ENCODE measurements around the gene HOXB9. TPM values are rescaled to one million over a fixed set of nuclear protein-coding genes. Genes with fewer than 3 reads are reported as not detected.

The HOXB9 gene
- total and polyA plus RNA-seq, 9 of the 15 experiments (the other 6 are each of a cell fraction or from before 2014, with no cell fraction given): 3.1 to 196 (median 77.6) TPM

- TF ChIP-seq CTCFL (IDR thresholded peaks at IDR 0.05; ENCODE audit: borderline replicate concordance, insufficient read depth, low read depth, low read length, poor library complexity, severe bottlenecking) (no peak), PHB (CRISPR knock-in tag; IDR thresholded peaks at IDR 0.05) (no peak), ZNF395 (CRISPR knock-in tag; IDR thresholded peaks at IDR 0.05) (peak; percentile 63; the same call in 1 of the 2 replicates), SNIP1 (IDR thresholded peaks at IDR 0.05; ENCODE audit: low read depth) (no peak), E2F1 (CRISPR knock-in tag; IDR thresholded peaks at IDR 0.05) (no peak), MBD2 (IDR thresholded peaks at IDR 0.05; ENCODE audit: borderline replicate concordance, low read depth) (no peak), BCLAF1 (IDR thresholded peaks at IDR 0.05; ENCODE audit: borderline replicate concordance in 1 of 2, control insufficient read depth in 1 of 2, low read depth in 2 of 2, low read length in 1 of 2) (no peak; a peak in 1 of 4 replicates), ZSCAN29 (IDR thresholded peaks at IDR 0.05) (no peak), ETS2 (tag; IDR thresholded peaks at IDR 0.05; ENCODE audit: borderline replicate concordance, poor library complexity, severe bottlenecking) (no peak), SMAD3 (CRISPR knock-in tag; conservative IDR thresholded peaks at IDR 0.05) (no peak; the same call in 1 of the 2 replicates), THRB (CRISPR knock-in tag; conservative IDR thresholded peaks at IDR 0.05) (0 out of 2 replicates have a peak, but pooled peaks have one; percentile 13), USF1 (CRISPR knock-in tag; IDR thresholded peaks at IDR 0.05) (no peak), OTX1 (CRISPR knock-in tag; IDR thresholded peaks at IDR 0.05) (no peak), ARID2 (IDR thresholded peaks at IDR 0.05) (0 out of 2 replicates have a peak, but pooled peaks have one; percentile 4), ZNF263 (CRISPR knock-in tag; IDR thresholded peaks at IDR 0.05; ENCODE audit: borderline replicate concordance) (no peak)
Observed at GRCh38 chr17:48626245-48627117, at the start of gene HOXB9 (continued).

All from K562 (cell line).